HEK293 (cell line): Measurements from ENCODE around the gene RTN4IP1.

Experiments used
- CTCF ChIA-PET: fragments of 350-600 bp; formaldehyde crosslinking; extraction: SDS; loops from one replicate; lab custom pipeline; 2021; ENCODE audit warnings: antibody characterized with exemption; lab: Yijun Ruan, JAX
- POLR2A ChIA-PET: fragments of 300-600 bp; formaldehyde crosslinking; extraction: SDS; loops from one replicate; lab custom pipeline; 2020; ENCODE audit warnings: antibody characterized with exemption, inconsistent platforms; lab: Yijun Ruan, JAX
- H3K27ac ChIP-seq: fragments of 200-500 bp; sonication (Bioruptor generic); 2 replicates; pipeline ENCODE4 v1.5.1; 2014; ENCODE audit warnings: low read depth, low read length, control low read depth, inconsistent platforms; ENCODE audit errors: extremely low read depth
- H3K36me3 ChIP-seq, 2 experiments: fragments of 200-500 bp in 1 of 2; sonication (Bioruptor generic) in 1 of 2; 1 replicate in 1 of 2; 2 replicates in 1 of 2; pipeline ENCODE4 v1.5.1; 2014 to 2017; ENCODE audit warnings: inconsistent platforms in 2 of 2, low read length in 2 of 2; ENCODE audit not compliant: control insufficient read depth in 2 of 2, insufficient read depth in 1 of 2
- H3K4me1 ChIP-seq: fragments of 200-500 bp; sonication (Bioruptor generic); 2 replicates; pipeline ENCODE4 v1.5.1; 2014; ENCODE audit warnings: mild to moderate bottlenecking, low read length, inconsistent platforms; ENCODE audit not compliant: control insufficient read depth, insufficient read depth
- H3K4me3 ChIP-seq: 2 replicates; pipeline ENCODE4 v1.5.1; 2011; ENCODE audit warnings: low read depth, mild to moderate bottlenecking, control low read depth, low read length, moderate library complexity
- H3K9me3 ChIP-seq: fragments of 200-500 bp; sonication (Bioruptor generic); 2 replicates; pipeline ENCODE4 v1.5.1; 2014; ENCODE audit warnings: low read depth, low read length, inconsistent platforms; ENCODE audit not compliant: control insufficient read depth, insufficient read depth
- KLF10 ChIP-seq: fragments of 450-650 bp; IDR thresholded peaks from 2 replicates; pipeline ENCODE4 v1.5.1; 2018; ENCODE audit warnings: missing biosample characterization, mild to moderate bottlenecking, missing genetic modification characterization
- KLF16 ChIP-seq: fragments of 450-650 bp; formaldehyde crosslinking; IDR thresholded peaks from 2 replicates; pipeline ENCODE4 v1.5.1; 2017; ENCODE audit warnings: missing biosample characterization, missing genetic modification characterization
- KLF17 ChIP-seq: fragments of 450-650 bp; formaldehyde crosslinking; IDR thresholded peaks from 2 replicates; pipeline ENCODE4 v1.5.1; 2016; ENCODE audit warnings: missing biosample characterization, missing genetic modification characterization
- PRDM1 ChIP-seq: fragments of 450-650 bp; formaldehyde crosslinking; IDR thresholded peaks from 2 replicates; pipeline ENCODE4; 2016; ENCODE audit warnings: missing biosample characterization, missing genetic modification characterization
- TSHZ1 ChIP-seq: fragments of 450-650 bp; formaldehyde crosslinking; IDR thresholded peaks from 2 replicates; pipeline ENCODE4 v1.5.1; 2016; ENCODE audit warnings: missing biosample characterization, missing genetic modification characterization, borderline replicate concordance
- ZNF19 ChIP-seq: fragments of 450-650 bp; formaldehyde crosslinking; IDR thresholded peaks from 2 replicates; pipeline ENCODE4; 2016; ENCODE audit warnings: missing biosample characterization, missing genetic modification characterization, low read depth
- ZNF221 ChIP-seq: fragments of 450-650 bp; formaldehyde crosslinking; IDR thresholded peaks from 2 replicates; pipeline ENCODE4 v1.5.1; 2017; ENCODE audit warnings: missing biosample characterization, missing genetic modification characterization, borderline replicate concordance
- ZNF324 ChIP-seq: fragments of 450-650 bp; formaldehyde crosslinking; IDR thresholded peaks from 2 replicates; pipeline ENCODE4 v1.5.1; 2016; ENCODE audit warnings: missing biosample characterization, missing genetic modification characterization
- ZNF654 ChIP-seq: fragments of 450-650 bp; formaldehyde crosslinking; IDR thresholded peaks from 2 replicates; pipeline ENCODE4 v1.5.1; 2016; ENCODE audit warnings: low read depth, missing biosample characterization, missing genetic modification characterization
- TF ChIP-seq, protein P1 (sequence below): fragments of 450-650 bp; formaldehyde crosslinking; IDR thresholded peaks from 2 replicates; pipeline ENCODE4 v1.5.1; 2016; ENCODE audit warnings: missing biosample characterization, missing genetic modification characterization
- TF ChIP-seq, protein P2 (sequence below): fragments of 450-650 bp; formaldehyde crosslinking; IDR thresholded peaks from 2 replicates; pipeline ENCODE4 v1.5.1; 2016; ENCODE audit warnings: missing biosample characterization, missing genetic modification characterization

The RTN4IP1 gene

DNA sequence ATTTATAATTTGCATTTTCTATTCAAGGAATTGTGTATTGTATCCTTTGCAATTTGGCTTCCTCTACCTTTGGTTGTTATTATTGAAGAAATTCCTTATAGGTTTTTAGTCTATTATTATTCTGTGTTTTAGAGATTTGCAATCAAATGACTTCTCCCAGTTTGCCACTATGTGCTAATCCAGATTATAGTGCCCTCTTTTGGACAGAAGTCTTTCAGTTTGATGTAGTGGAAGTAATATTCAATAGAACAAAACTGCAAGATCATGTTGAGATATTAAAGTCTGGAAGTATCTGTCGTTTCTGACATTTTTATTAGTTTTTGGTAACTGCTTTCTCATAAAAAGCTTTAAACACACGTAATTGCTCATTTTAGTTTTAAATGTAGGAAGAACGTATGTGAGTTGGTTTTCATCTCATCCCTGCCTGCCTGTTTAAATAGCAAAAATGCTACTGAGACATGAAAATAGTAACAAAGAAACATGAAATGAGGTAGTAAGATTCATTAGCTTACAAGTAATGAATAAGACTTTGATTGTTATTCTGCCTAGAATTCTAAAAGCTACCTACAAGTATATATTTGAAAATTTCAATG, 72.8 kb downstream of the RTN4IP1 start:
- H3K9me3 ChIP-seq: no peaks in the 10 kb centered on the region
- ChIA-PET POLR2A (no interaction called here), CTCF (interaction anchor here (0.6 to 9.0 kb wide), 10 partner anchors 10 to 423 kb away, joined by 3 to 85 read pairs (median 6); no protein-coding TSS in a partner anchor)
- H3K4me3 ChIP-seq: no peak overlapping the region
- no peaks in the 10 kb centered on the region for H3K36me3 ChIP-seq
- H3K4me1 ChIP-seq: no peaks in the 10 kb centered on the region
- peak; percentile 19 for TF ChIP-seq ZNF654
- no peak for TF ChIP-seq ZNF324
- no peak overlapping the region for H3K27ac ChIP-seq

- H3K27ac ChIP-seq: no peak overlapping the region
- H3K4me3 ChIP-seq: no peak overlapping the region
- H3K9me3 ChIP-seq: no peaks in the 10 kb centered on the region
- TF ChIP-seq TSHZ1 (tag by site-specific recombination) (no peak), ZNF324 (no peak), KLF10 (tag by site-specific recombination) (no peak), PRDM1 (tag by site-specific recombination) (no peak), ZNF221 (tag by site-specific recombination) (no peak), KLF16 (tag by site-specific recombination) (no peak), KLF17 (tag by site-specific recombination) (no peak)
- TF ChIP-seq, protein P1, sequence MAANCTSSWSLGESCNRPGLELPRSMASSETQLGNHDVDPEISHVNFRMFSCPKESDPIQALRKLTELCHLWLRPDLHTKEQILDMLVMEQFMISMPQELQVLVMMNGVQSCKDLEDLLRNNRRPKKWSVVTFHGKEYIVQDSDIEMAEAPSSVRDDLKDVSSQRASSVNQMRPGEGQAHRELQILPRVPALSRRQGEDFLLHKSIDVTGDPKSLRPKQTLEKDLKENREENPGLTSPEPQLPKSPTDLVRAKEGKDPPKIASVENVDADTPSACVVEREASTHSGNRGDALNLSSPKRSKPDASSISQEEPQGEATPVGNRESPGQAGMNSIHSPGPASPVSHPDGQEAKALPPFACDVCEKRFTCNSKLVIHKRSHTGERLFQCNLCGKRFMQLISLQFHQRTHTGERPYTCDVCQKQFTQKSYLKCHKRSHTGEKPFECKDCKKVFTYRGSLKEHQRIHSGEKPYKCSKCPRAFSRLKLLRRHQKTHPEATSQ (tag by site-specific recombination): no peak
- TF ChIP-seq, protein P2, sequence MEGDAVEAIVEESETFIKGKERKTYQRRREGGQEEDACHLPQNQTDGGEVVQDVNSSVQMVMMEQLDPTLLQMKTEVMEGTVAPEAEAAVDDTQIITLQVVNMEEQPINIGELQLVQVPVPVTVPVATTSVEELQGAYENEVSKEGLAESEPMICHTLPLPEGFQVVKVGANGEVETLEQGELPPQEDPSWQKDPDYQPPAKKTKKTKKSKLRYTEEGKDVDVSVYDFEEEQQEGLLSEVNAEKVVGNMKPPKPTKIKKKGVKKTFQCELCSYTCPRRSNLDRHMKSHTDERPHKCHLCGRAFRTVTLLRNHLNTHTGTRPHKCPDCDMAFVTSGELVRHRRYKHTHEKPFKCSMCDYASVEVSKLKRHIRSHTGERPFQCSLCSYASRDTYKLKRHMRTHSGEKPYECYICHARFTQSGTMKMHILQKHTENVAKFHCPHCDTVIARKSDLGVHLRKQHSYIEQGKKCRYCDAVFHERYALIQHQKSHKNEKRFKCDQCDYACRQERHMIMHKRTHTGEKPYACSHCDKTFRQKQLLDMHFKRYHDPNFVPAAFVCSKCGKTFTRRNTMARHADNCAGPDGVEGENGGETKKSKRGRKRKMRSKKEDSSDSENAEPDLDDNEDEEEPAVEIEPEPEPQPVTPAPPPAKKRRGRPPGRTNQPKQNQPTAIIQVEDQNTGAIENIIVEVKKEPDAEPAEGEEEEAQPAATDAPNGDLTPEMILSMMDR: no peak
- H3K36me3 ChIP-seq: no peaks in the 10 kb centered on the region
- CTCF ChIA-PET: interaction anchor here (1.2 to 9.0 kb wide), 4 partner anchors 11 to 424 kb away, joined by 6 to 85 read pairs (median 12); no protein-coding TSS in a partner anchor
- no peaks in the 10 kb centered on the region for H3K4me1 ChIP-seq
- POLR2A ChIA-PET: no interaction called here
Measured at GRCh38 chr6:106555767-106556166, 73.5 kb downstream of the RTN4IP1 start.

DNA sequence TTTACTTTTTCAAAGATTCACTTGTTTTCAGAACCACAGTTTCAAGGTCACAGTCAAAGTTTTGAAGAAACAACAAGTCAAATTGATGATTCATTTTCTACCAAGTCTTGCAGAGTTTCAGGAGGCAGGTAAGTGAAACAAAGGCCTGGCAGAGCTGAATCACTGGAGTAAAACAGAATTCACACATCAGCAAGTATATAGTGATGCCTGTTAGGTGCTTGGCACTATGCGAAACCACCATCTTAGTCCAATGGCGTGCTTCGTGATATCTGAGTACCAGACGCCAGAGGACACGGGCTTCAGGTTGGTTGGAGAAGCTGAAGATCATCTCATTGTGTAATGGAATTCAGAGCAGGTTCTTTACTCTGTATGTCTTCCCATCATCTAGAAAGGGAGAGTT, 75.9 kb downstream of the RTN4IP1 start:
- no peak for TF ChIP-seq ZNF19 (tag by site-specific recombination)
- H3K36me3 ChIP-seq: no peaks in the 10 kb centered on the region
- CTCF ChIA-PET: interaction anchor here (0.7 to 9.0 kb wide), 7 partner anchors 13 to 1271 kb away, joined by 3 to 85 read pairs (median 4); partner anchors contain the start of gene CRYBG1
- H3K4me3 ChIP-seq: no peak overlapping the region
- POLR2A ChIA-PET: no interaction called here
- no peaks in the 10 kb centered on the region for H3K9me3 ChIP-seq
- no peak overlapping the region for H3K27ac ChIP-seq
- no peaks in the 10 kb centered on the region for H3K4me1 ChIP-seq
